Mesendoderm (in vitro differentiated cells): ENCODE data around the gene MMD2.
A peak's percentile ranks its signal among the peaks of the same experiment; 100 is the strongest.

Source experiments
- DNase-seq: peaks from one replicate; pipeline ENCODE4 v3.0.0; 2013
- H2AK5ac ChIP-seq: 2 replicates; pipeline ENCODE4 v1.6.1; 2013; ENCODE audit warnings: low read length, inconsistent platforms
- H2BK120ac ChIP-seq: 2 replicates; pipeline ENCODE4 v1.6.1; 2013; ENCODE audit warnings: low read depth, mild to moderate bottlenecking, low read length, moderate library complexity, mixed read lengths
- H2BK15ac ChIP-seq: replicated peaks from 2 replicates; pipeline ENCODE4 v1.6.1; 2013; ENCODE audit warnings: low read depth, mild to moderate bottlenecking, moderate library complexity
- H2BK5ac ChIP-seq: 2 replicates; pipeline ENCODE4 v1.6.1; 2013; ENCODE audit warnings: low read length, inconsistent platforms
- H3K18ac ChIP-seq: 2 replicates; pipeline ENCODE4 v1.6.1; 2013; ENCODE audit warnings: mild to moderate bottlenecking, low read length, mixed read lengths
- H3K23ac ChIP-seq: one replicate; pipeline ENCODE4 v1.6.1; 2013; ENCODE audit warnings: low read length
- H3K27ac ChIP-seq: 2 replicates; pipeline ENCODE4 v1.5.1; 2013; ENCODE audit warnings: low read depth, mild to moderate bottlenecking, inconsistent platforms, low read length, moderate library complexity
- H3K27me3 ChIP-seq: 2 replicates; pipeline ENCODE4 v1.6.1; 2013; ENCODE audit warnings: low read length, control low read depth, mild to moderate bottlenecking, inconsistent platforms; ENCODE audit not compliant: insufficient read depth, poor library complexity
- H3K36me3 ChIP-seq: 2 replicates; pipeline ENCODE4 v1.6.1; 2013; ENCODE audit warnings: low read length, inconsistent platforms; ENCODE audit not compliant: control insufficient read depth, insufficient read depth
- H3K4ac ChIP-seq: one replicate; pipeline ENCODE4 v1.6.1; 2013; ENCODE audit warnings: low read depth, mild to moderate bottlenecking, low read length, moderate library complexity
- H3K4me1 ChIP-seq: 2 replicates; pipeline ENCODE4 v1.6.1; 2013; ENCODE audit warnings: low read depth, low read length, inconsistent platforms; ENCODE audit not compliant: control insufficient read depth
- H3K4me2 ChIP-seq: 2 replicates; pipeline ENCODE4 v1.6.1; 2013; ENCODE audit warnings: low read length
- H3K4me3 ChIP-seq: 2 replicates; pipeline ENCODE4 v1.5.1; 2013; ENCODE audit warnings: mild to moderate bottlenecking, low read length
- H3K56ac ChIP-seq: one replicate; pipeline ENCODE4 v1.6.1; 2013; ENCODE audit warnings: low read length
- H3K79me1 ChIP-seq: 2 replicates; pipeline ENCODE4 v1.6.1; 2013; ENCODE audit warnings: low read length, inconsistent platforms
- H3K79me2 ChIP-seq: 2 replicates; pipeline ENCODE4 v1.6.1; 2013; ENCODE audit warnings: mild to moderate bottlenecking, low read length; ENCODE audit not compliant: control insufficient read depth, insufficient read depth
- H3K9ac ChIP-seq: 2 replicates; pipeline ENCODE4 v1.6.1; 2013; ENCODE audit warnings: low read length, inconsistent platforms
- H4K5ac ChIP-seq: one replicate; pipeline ENCODE4 v1.6.1; 2013; ENCODE audit warnings: low read length
- H4K8ac ChIP-seq: one replicate; pipeline ENCODE4 v1.6.1; 2013; ENCODE audit warnings: low read depth, mild to moderate bottlenecking, control low read depth, low read length, moderate library complexity
- WGBS: extraction: QIAGEN DNeasy Blood & Tissue Kit; methylation state at CpG from one replicate; pipeline ENCODE4 v1.1.7; 2013; ENCODE audit warnings: low lambda C conversion rate, missing lambda C conversion rate; ENCODE audit not compliant: insufficient coverage; ENCODE audit errors: extremely low coverage; 5-methylcytosine and 5-hydroxymethylcytosine counted together

Gene MMD2

GRCh38 chr7:4871930-4872675 lies 86.9 kb downstream of the MMD2 start:
- H2BK120ac ChIP-seq = no peak overlapping the region
- H3K56ac ChIP-seq = peak overlapping the region; percentile 50
- H2AK5ac ChIP-seq = no peak overlapping the region
- H3K4me2 ChIP-seq = no peak overlapping the region
- no peaks in the 10 kb centered on the region for H3K79me2 ChIP-seq
- no peak overlapping the region for H3K4me3 ChIP-seq
- DNase-seq = peak; percentile 87
- no peak overlapping the region for H3K27ac ChIP-seq
- no peaks in the 10 kb centered on the region for H3K36me3 ChIP-seq
- H3K23ac ChIP-seq = no peak overlapping the region
- H3K18ac ChIP-seq = no peak overlapping the region
- no CpG with 5 or more reads among the region's 19 CpGs for WGBS
- H4K5ac ChIP-seq = no peak overlapping the region
- no peak overlapping the region for H2BK15ac ChIP-seq
- H3K9ac ChIP-seq = no peak overlapping the region
- H4K8ac ChIP-seq = no peak overlapping the region
- peaks cover 6% of the 10 kb centered on the region for H3K4me1 ChIP-seq
- H3K27me3 ChIP-seq = no peaks in the 10 kb centered on the region
- no peak overlapping the region for H3K4ac ChIP-seq
- no peaks in the 10 kb centered on the region for H3K79me1 ChIP-seq
- H2BK5ac ChIP-seq = peak overlapping the region; percentile 2

DNA sequence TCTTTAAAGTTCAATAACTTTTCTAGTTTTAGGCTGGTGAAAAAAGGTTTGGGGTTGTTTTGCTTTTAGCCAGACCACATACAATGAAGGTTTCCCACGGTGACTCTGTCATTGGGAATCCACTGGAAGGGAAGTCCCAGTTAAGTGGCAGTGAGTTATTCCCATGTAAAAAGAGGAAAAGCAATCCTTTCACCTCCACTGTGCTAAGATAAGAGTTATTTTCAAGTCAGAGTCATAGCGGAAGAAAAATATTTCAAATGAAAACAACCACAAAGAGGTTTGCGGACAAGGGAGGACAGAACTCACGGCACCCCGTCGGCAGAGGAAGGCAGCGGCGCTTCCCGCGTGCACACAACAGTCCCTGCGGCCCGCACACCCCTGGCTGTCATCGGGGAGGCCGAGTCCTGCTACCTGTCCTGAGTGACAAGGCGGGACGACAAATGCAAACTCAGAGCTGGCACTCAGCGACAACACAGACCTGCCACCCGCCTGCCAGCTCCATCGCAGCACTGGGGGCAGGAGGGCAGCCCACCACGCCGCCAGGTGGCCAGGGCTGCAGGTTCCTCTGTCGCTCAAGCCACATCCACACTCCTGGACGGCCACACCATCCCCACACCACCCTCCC lies 87.8 kb downstream of the MMD2 start:
- no peak overlapping the region for H4K8ac ChIP-seq
- WGBS = no CpG with 5 or more reads among the region's 23 CpGs
- no peaks in the 10 kb centered on the region for H3K79me1 ChIP-seq
- H3K27me3 ChIP-seq = no peaks in the 10 kb centered on the region
- H3K4me3 ChIP-seq = no peak overlapping the region
- H3K79me2 ChIP-seq = no peaks in the 10 kb centered on the region
- no peaks in the 10 kb centered on the region for H3K36me3 ChIP-seq
- H4K5ac ChIP-seq = no peak overlapping the region
- H2BK5ac ChIP-seq = peak overlapping the region; percentile 28
- no peak overlapping the region for H3K18ac ChIP-seq
- H3K9ac ChIP-seq = no peak overlapping the region
- no peak overlapping the region for H2BK15ac ChIP-seq
- H2BK120ac ChIP-seq = no peak overlapping the region
- no peak overlapping the region for H3K27ac ChIP-seq
- H3K4me2 ChIP-seq = no peak overlapping the region
- no peak overlapping the region for H2AK5ac ChIP-seq
- H3K23ac ChIP-seq = no peak overlapping the region
- no peak for DNase-seq
- peak overlapping the region; percentile 17 for H3K56ac ChIP-seq
- peaks cover 6% of the 10 kb centered on the region for H3K4me1 ChIP-seq
- H3K4ac ChIP-seq = no peak overlapping the region

GRCh38 chr7:4868493-4868892 lies 90.5 kb downstream of the MMD2 start:
- Histone ChIP-seq H2BK5ac (no peak overlapping the region), H3K79me1 (no peaks in the 10 kb centered on the region), H2BK15ac (no peak overlapping the region), H3K4me1 (peaks cover 6% of the 10 kb centered on the region), H3K9ac (no peak overlapping the region), H3K79me2 (no peaks in the 10 kb centered on the region), H2AK5ac (no peak overlapping the region), H3K56ac (no peak overlapping the region), H4K8ac (no peak overlapping the region), H3K4me3 (no peak overlapping the region), H3K4ac (no peak overlapping the region), H3K27ac (no peak overlapping the region), H3K4me2 (no peak overlapping the region), H3K23ac (no peak overlapping the region), H3K27me3 (no peaks in the 10 kb centered on the region), H3K36me3 (no peaks in the 10 kb centered on the region), H4K5ac (no peak overlapping the region), H3K18ac (no peak overlapping the region), H2BK120ac (no peak overlapping the region)
- no peak for DNase-seq
- WGBS = no CpG with 5 or more reads among the region's 5 CpGs

- Histone ChIP-seq H4K8ac (no peak overlapping the region), H3K4ac (no peak overlapping the region), H3K4me2 (no peak overlapping the region), H3K79me1 (no peaks in the 10 kb centered on the region), H2AK5ac (no peak overlapping the region), H3K9ac (no peak overlapping the region), H3K27ac (no peak overlapping the region), H4K5ac (no peak overlapping the region), H3K79me2 (no peaks in the 10 kb centered on the region), H3K4me3 (no peak overlapping the region), H3K23ac (no peak overlapping the region), H2BK120ac (no peak overlapping the region), H3K56ac (no peak overlapping the region), H3K18ac (no peak overlapping the region), H2BK15ac (no peak overlapping the region), H3K27me3 (no peaks in the 10 kb centered on the region), H3K36me3 (no peaks in the 10 kb centered on the region), H2BK5ac (no peak overlapping the region), H3K4me1 (peaks cover under 1% of the 10 kb centered on the region)
- no CpG with 5 or more reads among the region's 9 CpGs for WGBS
- no peak for DNase-seq
Observed at GRCh38 chr7:4866528-4867496, 92.2 kb downstream of the MMD2 start.

- Histone ChIP-seq H2BK15ac (no peak overlapping the region), H3K27me3 (no peaks in the 10 kb centered on the region), H2BK5ac (no peak overlapping the region), H3K4ac (no peak overlapping the region), H3K56ac (no peak overlapping the region), H2BK120ac (no peak overlapping the region), H3K79me2 (no peaks in the 10 kb centered on the region), H4K5ac (no peak overlapping the region), H3K27ac (no peak overlapping the region), H4K8ac (no peak overlapping the region), H3K4me2 (no peak overlapping the region), H3K4me1 (no peaks in the 10 kb centered on the region), H3K23ac (no peak overlapping the region), H3K4me3 (no peak overlapping the region), H3K9ac (no peak overlapping the region), H3K79me1 (no peaks in the 10 kb centered on the region), H3K18ac (no peak overlapping the region), H3K36me3 (no peaks in the 10 kb centered on the region), H2AK5ac (no peak overlapping the region)
- WGBS = no CpG with 5 or more reads among the region's 14 CpGs
- DNase-seq = no peak
Observed at GRCh38 chr7:4862156-4862555, 96.8 kb downstream of the MMD2 start.
